Neutrophil (primary cell): Measurements from ENCODE around the gene AQP2.

ENCODE experiments used
- H3K27ac ChIP-seq: fragments of 200-600 bp; sonication (generic); 2 replicates; pipeline ENCODE4 v1.5.1; 2016; ENCODE audit warnings: mild to moderate bottlenecking, moderate library complexity
- H3K27me3 ChIP-seq: fragments of 200-600 bp; sonication (generic); 2 replicates; pipeline ENCODE4 v1.6.0; 2016; ENCODE audit warnings: mild to moderate bottlenecking
- H3K36me3 ChIP-seq: fragments of 200-600 bp; sonication (generic); 2 replicates; pipeline ENCODE4 v1.5.1; 2017
- H3K4me1 ChIP-seq, 2 experiments: fragments of 200-600 bp in 1 of 2; sonication (generic) in 1 of 2; 1 replicate in 1 of 2; 2 replicates in 1 of 2; pipeline versions ENCODE4 v1.5.1 to v1.6.1; 2013 to 2016; ENCODE audit warnings: low read depth in 1 of 2, low read length in 1 of 2, mild to moderate bottlenecking in 1 of 2, moderate library complexity in 1 of 2; ENCODE audit not compliant: control insufficient read depth in 1 of 2, insufficient read depth in 1 of 2
- H3K4me3 ChIP-seq, 2 experiments: fragments of 200-600 bp in 1 of 2; sonication (generic) in 1 of 2; 1 replicate in 1 of 2; 2 replicates in 1 of 2; pipeline ENCODE4 v1.5.1; 2013 to 2016; ENCODE audit warnings: low read depth in 1 of 2, low read length in 1 of 2, mild to moderate bottlenecking in 1 of 2, moderate library complexity in 1 of 2
- H3K9me3 ChIP-seq: fragments of 200-600 bp; sonication (generic); 2 replicates; pipeline ENCODE4 v1.5.1; 2016
- TF ChIP-seq, protein P1 (sequence below): fragments of 200-600 bp; sonication (generic); IDR thresholded peaks from 2 replicates; pipeline ENCODE4 v1.5.1; 2016; ENCODE audit warnings: antibody characterized with exemption

Gene AQP2

DNA sequence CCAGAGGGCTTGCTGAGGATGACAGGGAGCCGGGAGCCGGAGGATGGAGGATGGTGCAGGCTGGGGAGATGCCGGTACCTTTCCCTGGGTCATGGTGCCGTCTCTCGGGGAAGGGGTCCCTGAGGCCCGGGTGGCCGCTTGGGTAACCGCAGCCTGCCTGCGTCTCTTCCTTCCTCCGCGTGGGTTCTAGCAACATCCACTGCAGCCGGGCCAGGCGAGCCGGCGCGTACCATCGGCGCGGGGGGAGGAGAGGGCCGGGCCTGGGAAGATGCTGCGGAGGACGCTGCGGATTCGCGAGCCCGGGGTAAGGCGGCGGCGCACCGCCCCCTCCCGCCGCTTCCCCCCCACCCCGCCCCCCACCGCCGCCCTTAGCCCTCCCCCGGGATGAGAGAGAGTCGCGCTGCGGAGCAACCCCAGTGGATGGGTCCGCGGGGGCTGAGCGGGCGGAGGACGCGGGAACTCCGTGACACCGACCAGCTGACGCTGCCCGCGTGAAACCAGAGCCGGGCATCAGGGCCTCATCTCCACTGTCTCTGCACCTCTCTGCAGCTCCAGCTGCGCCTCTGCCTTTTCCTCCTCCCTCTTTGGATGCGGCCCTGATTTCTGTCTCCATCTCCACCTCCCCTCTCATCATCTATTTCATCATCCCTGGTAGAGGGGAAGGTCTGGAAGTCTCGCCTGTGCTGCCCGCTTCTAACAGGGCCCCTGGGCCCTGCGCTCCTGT lies 46.7 kb upstream of the AQP2 start, which contains the start of gene FAIM2:
Gene FAIM2 (minus strand): TSS at position 201 of the 724 bp plus-strand sequence. CDS start 108 bp downstream, at position 93.
- peaks cover 81% of the 10 kb centered on the region for H3K27me3 ChIP-seq
- no peak within 1 kb of the TSS for H3K27ac ChIP-seq
- TF ChIP-seq, protein P1, sequence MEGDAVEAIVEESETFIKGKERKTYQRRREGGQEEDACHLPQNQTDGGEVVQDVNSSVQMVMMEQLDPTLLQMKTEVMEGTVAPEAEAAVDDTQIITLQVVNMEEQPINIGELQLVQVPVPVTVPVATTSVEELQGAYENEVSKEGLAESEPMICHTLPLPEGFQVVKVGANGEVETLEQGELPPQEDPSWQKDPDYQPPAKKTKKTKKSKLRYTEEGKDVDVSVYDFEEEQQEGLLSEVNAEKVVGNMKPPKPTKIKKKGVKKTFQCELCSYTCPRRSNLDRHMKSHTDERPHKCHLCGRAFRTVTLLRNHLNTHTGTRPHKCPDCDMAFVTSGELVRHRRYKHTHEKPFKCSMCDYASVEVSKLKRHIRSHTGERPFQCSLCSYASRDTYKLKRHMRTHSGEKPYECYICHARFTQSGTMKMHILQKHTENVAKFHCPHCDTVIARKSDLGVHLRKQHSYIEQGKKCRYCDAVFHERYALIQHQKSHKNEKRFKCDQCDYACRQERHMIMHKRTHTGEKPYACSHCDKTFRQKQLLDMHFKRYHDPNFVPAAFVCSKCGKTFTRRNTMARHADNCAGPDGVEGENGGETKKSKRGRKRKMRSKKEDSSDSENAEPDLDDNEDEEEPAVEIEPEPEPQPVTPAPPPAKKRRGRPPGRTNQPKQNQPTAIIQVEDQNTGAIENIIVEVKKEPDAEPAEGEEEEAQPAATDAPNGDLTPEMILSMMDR = no peak
- no peaks in the 10 kb centered on the region for H3K9me3 ChIP-seq
- H3K4me3 ChIP-seq = no peak within 1 kb of the TSS
- no peaks in the 10 kb centered on the region for H3K36me3 ChIP-seq
- H3K4me1 ChIP-seq = no peaks in the 10 kb centered on the region

DNA sequence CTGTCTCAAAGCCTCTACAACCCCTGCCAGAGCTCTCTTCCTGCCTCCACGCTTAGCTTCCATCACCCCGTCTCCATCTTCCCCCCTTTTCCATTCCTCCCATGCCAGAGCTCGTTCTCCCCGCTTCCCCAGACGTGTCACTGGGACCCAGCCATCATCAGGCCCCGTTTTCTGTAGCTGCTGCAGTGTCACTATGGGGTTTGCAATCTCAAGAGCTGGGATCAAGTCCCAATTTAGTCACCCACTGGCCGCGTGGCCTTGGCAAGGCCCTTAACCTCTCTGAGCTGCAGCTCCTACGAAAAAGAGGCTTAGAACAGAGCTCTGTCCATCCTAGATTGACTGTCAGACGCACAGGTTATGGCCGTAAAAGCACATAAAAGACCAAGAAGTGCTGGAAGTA lies 45.9 kb upstream of the AQP2 start:
- Histone ChIP-seq H3K4me3 (no peak overlapping the region), H3K4me1 (no peaks in the 10 kb centered on the region), H3K27ac (no peak overlapping the region), H3K9me3 (no peaks in the 10 kb centered on the region), H3K27me3 (peaks cover 83% of the 10 kb centered on the region), H3K36me3 (no peaks in the 10 kb centered on the region)
- TF ChIP-seq, protein P1 = no peak

DNA sequence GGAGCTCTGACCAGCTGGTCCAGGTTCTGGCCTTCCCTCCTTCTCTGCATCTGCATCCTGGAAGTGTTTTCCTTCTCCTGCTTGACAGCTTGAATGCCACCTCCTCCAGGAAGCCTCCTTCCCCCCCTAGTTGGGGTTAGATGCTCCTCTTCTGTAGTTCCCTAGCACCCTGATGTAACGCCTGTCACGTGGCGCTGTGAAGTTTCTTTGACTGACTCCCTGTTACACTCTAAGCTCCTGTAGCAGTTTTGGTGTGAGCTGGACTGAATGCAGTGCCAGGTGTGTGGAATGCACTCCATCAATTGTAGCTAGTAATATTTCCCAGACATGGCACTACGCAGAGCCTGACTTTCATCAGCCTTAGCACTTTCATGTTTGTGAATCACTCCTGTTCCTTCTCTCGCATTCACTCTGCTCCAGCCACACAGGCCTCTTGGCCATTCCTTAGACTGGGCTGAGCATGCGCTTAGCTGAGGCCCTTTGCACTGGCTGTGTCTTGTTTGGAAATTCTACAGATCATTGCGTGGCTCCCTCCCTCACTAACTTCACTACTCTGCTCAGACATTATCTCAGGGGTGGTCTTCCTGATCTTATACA lies 44.7 kb upstream of the AQP2 start:
- TF ChIP-seq, protein P1 = no peak

DNA sequence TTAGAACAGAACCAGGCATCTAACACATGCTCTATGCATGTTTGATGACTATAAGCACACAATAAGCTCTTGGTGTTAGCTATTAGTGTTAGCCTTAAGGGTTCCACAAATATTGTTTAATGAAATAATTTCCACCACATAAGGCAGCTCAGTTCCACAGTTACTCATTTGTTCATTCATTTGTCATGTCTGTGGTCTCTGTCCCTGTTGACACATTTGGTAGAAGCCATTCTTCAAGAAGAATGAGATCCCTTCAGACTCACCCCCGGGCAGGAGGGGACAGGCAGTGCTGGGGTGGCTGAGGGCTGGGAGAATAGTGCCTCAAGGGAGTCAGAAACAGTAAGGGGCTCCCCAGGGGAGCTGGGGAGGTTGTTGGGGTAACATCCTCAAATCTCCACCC lies 43.2 kb upstream of the AQP2 start:
- H3K27ac ChIP-seq = no peak overlapping the region
- no peaks in the 10 kb centered on the region for H3K36me3 ChIP-seq
- no peak overlapping the region for H3K4me3 ChIP-seq
- no peaks in the 10 kb centered on the region for H3K4me1 ChIP-seq
- no peaks in the 10 kb centered on the region for H3K9me3 ChIP-seq
- peaks cover 58% of the 10 kb centered on the region for H3K27me3 ChIP-seq
- TF ChIP-seq, protein P1 = no peak

More for the DNA sequence above, 44.7 kb upstream of the AQP2 start:
- no peaks in the 10 kb centered on the region for H3K36me3 ChIP-seq
- peaks cover 74% of the 10 kb centered on the region for H3K27me3 ChIP-seq
- H3K4me1 ChIP-seq = no peaks in the 10 kb centered on the region
- no peak overlapping the region for H3K4me3 ChIP-seq
- no peaks in the 10 kb centered on the region for H3K9me3 ChIP-seq
- no peak overlapping the region for H3K27ac ChIP-seq

DNA sequence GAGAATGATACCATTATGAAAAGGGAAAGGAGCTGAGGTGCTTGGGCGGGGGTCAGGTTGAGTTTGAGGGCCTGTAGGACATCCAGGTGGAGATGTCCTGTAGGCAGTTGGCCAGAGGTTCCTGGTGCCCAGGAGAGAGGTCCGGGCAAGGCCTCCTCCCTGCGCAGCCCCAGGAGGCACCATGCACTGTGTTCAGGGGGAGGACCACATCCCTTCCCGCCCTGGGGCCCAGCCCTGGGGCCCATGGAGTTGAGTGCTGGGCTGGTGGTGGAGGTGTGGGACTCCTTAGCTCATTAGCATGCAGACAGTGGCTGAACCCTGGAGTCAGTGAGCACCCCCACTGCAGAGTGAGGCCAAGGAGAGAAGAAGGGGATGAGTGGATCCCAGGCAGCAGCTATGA lies 41.2 kb upstream of the AQP2 start:
- Histone ChIP-seq H3K4me3 (no peak overlapping the region), H3K9me3 (no peaks in the 10 kb centered on the region), H3K4me1 (no peaks in the 10 kb centered on the region), H3K36me3 (no peaks in the 10 kb centered on the region), H3K27me3 (peaks cover 45% of the 10 kb centered on the region), H3K27ac (no peak overlapping the region)
- TF ChIP-seq, protein P1 = no peak
